ENCODE measurements around the gene SLC4A1AP. TPM values are rescaled to one million over a fixed set of nuclear protein-coding genes. Genes with fewer than 3 reads are reported as not detected.

SLC4A1AP gene
- total RNA-seq, 1 experiment from 2014 or later, result 19.8 TPM

- no peaks in the 10 kb centered on the region for H4K20me1 ChIP-seq (ENCODE audit: insufficient read depth)
- BruUV-seq (replicated peaks), result no TSS peak
- no peaks in the 10 kb centered on the region for H3K27me3 ChIP-seq (ENCODE audit: insufficient read depth, low read length)
- H3K9me2 ChIP-seq (ENCODE audit: insufficient read depth), result no peaks in the 10 kb centered on the region
- no peak overlapping the region for H3K9ac ChIP-seq (ENCODE audit: low read length)
- TF ChIP-seq, protein P1, sequence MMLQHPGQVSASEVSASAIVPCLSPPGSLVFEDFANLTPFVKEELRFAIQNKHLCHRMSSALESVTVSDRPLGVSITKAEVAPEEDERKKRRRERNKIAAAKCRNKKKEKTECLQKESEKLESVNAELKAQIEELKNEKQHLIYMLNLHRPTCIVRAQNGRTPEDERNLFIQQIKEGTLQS (IDR thresholded peaks at IDR 0.05), result no peak
- TF ChIP-seq, protein P2, sequence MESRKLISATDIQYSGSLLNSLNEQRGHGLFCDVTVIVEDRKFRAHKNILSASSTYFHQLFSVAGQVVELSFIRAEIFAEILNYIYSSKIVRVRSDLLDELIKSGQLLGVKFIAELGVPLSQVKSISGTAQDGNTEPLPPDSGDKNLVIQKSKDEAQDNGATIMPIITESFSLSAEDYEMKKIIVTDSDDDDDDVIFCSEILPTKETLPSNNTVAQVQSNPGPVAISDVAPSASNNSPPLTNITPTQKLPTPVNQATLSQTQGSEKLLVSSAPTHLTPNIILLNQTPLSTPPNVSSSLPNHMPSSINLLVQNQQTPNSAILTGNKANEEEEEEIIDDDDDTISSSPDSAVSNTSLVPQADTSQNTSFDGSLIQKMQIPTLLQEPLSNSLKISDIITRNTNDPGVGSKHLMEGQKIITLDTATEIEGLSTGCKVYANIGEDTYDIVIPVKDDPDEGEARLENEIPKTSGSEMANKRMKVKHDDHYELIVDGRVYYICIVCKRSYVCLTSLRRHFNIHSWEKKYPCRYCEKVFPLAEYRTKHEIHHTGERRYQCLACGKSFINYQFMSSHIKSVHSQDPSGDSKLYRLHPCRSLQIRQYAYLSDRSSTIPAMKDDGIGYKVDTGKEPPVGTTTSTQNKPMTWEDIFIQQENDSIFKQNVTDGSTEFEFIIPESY (IDR thresholded peaks at IDR 0.05; ENCODE audit: extremely low read depth, insufficient replicate concordance, low read length), result no peak
- no peak for TF ChIP-seq REST (IDR thresholded peaks at IDR 0.05; ENCODE audit: low read depth)
- no peak overlapping the region for H3K4me2 ChIP-seq (ENCODE audit: low read length)
- no peaks in the 10 kb centered on the region for H3K79me2 ChIP-seq (ENCODE audit: insufficient read depth, low read length)
- no peak overlapping the region for H3K27ac ChIP-seq (ENCODE audit: low read depth, low read length)
- ChIA-PET RAD21 (ENCODE audit: low non-redundant PET in 1 of 2, low total read pairs in 2 of 2, uncharacterized antibody in 2 of 2, unreplicated experiment in 2 of 2) (no interaction called here), CTCF (no interaction called here), POLR2A (no interaction called here)
- no peak for DNase-seq (ENCODE audit: low read depth, low spot score)
- H3K4me3 ChIP-seq (replicated peaks in 1 of 2; ENCODE audit: low read depth in 1 of 2, low read length in 2 of 2), result no peak overlapping the region
- no peaks in the 10 kb centered on the region for H3K36me3 ChIP-seq (ENCODE audit: control insufficient read depth in 1 of 2, insufficient read depth in 2 of 2, low read length in 2 of 2)
- peaks cover 0 to 9% of the 10 kb centered on the region in 2 experiments; a peak in 2 of 4 replicates for H3K4me1 ChIP-seq (ENCODE audit: control insufficient read depth in 1 of 2, insufficient read depth in 2 of 2, low read length in 2 of 2)
- H3K9me3 ChIP-seq (ENCODE audit: control insufficient read depth in 1 of 2, insufficient read depth in 1 of 2, low read depth in 1 of 2, low read length in 2 of 2), result no peaks in the 10 kb centered on the region
- no peak for ATAC-seq
- intact Hi-C loops (cut with micrococcal nuclease), result no loop called here
- no peak overlapping the region for H2AFZ ChIP-seq (ENCODE audit: low read depth, low read length, poor library complexity, severe bottlenecking)
Measured at GRCh38 chr2:27742571-27742970, 78.9 kb downstream of the SLC4A1AP start.

Other genes with a start within 250 kb of the SLC4A1AP start
- 79.1 TPM for gene NRBP1, start 235.3 kb upstream of the SLC4A1AP start, total RNA-seq (2021; ENCODE audit: unreplicated experiment)
- 65.7 TPM for gene KRTCAP3, start 221.5 kb upstream of the SLC4A1AP start, total RNA-seq (2021; ENCODE audit: unreplicated experiment)
- gene IFT172, start 174.1 kb upstream of the SLC4A1AP start, total RNA-seq (2021; ENCODE audit: unreplicated experiment), result 13.7 TPM
- gene FNDC4, start 168.7 kb upstream of the SLC4A1AP start, total RNA-seq (2021; ENCODE audit: unreplicated experiment), result 3.3 TPM
- not detected for gene GCKR, start 167.1 kb upstream of the SLC4A1AP start, total RNA-seq (2021; ENCODE audit: unreplicated experiment)
- gene ZNF512, start 80.8 kb upstream of the SLC4A1AP start, total RNA-seq (2021; ENCODE audit: unreplicated experiment), result 33.0 TPM
- gene CCDC121, start 34.9 kb upstream of the SLC4A1AP start, total RNA-seq (2021; ENCODE audit: unreplicated experiment), result 2.1 TPM
- gene GPN1, start 34.8 kb upstream of the SLC4A1AP start, total RNA-seq (2021; ENCODE audit: unreplicated experiment), result 34.3 TPM
- gene SUPT7L, start 275 bp upstream of the SLC4A1AP start, total RNA-seq (2021; ENCODE audit: unreplicated experiment), result 25.2 TPM
- 66.3 TPM for gene MRPL33, start 107.8 kb downstream of the SLC4A1AP start, total RNA-seq (2021; ENCODE audit: unreplicated experiment)
- 2.4 TPM for gene RBKS, start 226.5 kb downstream of the SLC4A1AP start, total RNA-seq (2021; ENCODE audit: unreplicated experiment)
- 23.8 TPM for gene BABAM2, start 226.8 kb downstream of the SLC4A1AP start, total RNA-seq (2021; ENCODE audit: unreplicated experiment)

All from HCT116 (cell line).